Endothelial cell of umbilical vein (primary cell): ENCODE data around the gene SPATA31D3.

ENCODE experiments used
- CTCF ChIP-seq, 2 donors: IDR thresholded peaks; 1 replicate in 1 of 2; 2 replicates in 1 of 2; pipeline ENCODE4 v1.5.1; 2011; ENCODE audit warnings: low read length in 2 of 2, mild to moderate bottlenecking in 2 of 2, moderate library complexity in 2 of 2, control low read depth in 1 of 2, inconsistent platforms in 1 of 2, low read depth in 1 of 2; ENCODE audit not compliant: insufficient read depth in 1 of 2; ENCODE audit errors: extremely low read depth in 1 of 2
- EZH2 ChIP-seq: IDR thresholded peaks from 2 replicates; pipeline ENCODE4 v1.6.1; 2012; ENCODE audit warnings: borderline replicate concordance, low read depth, mild to moderate bottlenecking, moderate library complexity, low read length, inconsistent platforms; ENCODE audit not compliant: severe bottlenecking
- GATA2 ChIP-seq: IDR thresholded peaks from 2 replicates; pipeline ENCODE4 v1.7.0; 2011; ENCODE audit warnings: low read depth, mild to moderate bottlenecking, moderate library complexity, mixed read lengths, low read length; ENCODE audit not compliant: insufficient read length, insufficient read depth
- JUN ChIP-seq: IDR thresholded peaks from 2 replicates; pipeline ENCODE4 v1.6.1; 2011; ENCODE audit warnings: borderline replicate concordance, low read depth; ENCODE audit not compliant: insufficient read length, insufficient read depth
- MAX ChIP-seq: IDR thresholded peaks from 2 replicates; pipeline ENCODE4 v1.6.1; 2011; ENCODE audit not compliant: insufficient read depth, insufficient read length
- MYC ChIP-seq: IDR thresholded peaks from one replicate; pipeline ENCODE4 v1.6.1; 2011; ENCODE audit warnings: mild to moderate bottlenecking, low read depth, low read length
- POLR2A ChIP-seq: IDR thresholded peaks from 2 replicates; pipeline ENCODE4 v1.6.1; 2012; ENCODE audit warnings: low read depth, mild to moderate bottlenecking, control low read depth, low read length
- POLR2AphosphoS5 ChIP-seq: IDR thresholded peaks from 2 replicates; pipeline ENCODE4 v1.6.1; 2012; ENCODE audit warnings: low read depth, mild to moderate bottlenecking, control low read depth, low read length, moderate library complexity; ENCODE audit not compliant: insufficient read depth

GRCh38 chr9:81893929-81894328 is 49.4 kb upstream of the SPATA31D3 start:
- TF ChIP-seq POLR2A: no peak
- no peak for TF ChIP-seq CTCF (IDR thresholded peaks at IDR 0.05; ENCODE audit: extremely low read depth in 1 of 2, insufficient read depth in 1 of 2, low read depth in 1 of 2, low read length in 2 of 2)
- no peak for TF ChIP-seq JUN
- no peak for TF ChIP-seq POLR2AphosphoS5
- no peak for TF ChIP-seq MYC
- no peak for TF ChIP-seq EZH2
- TF ChIP-seq MAX: no peak
- TF ChIP-seq GATA2: no peak
